Fibroblast of skin of back (primary cell): ENCODE results near the gene POLG.
A peak's percentile ranks its signal among the peaks of the same experiment; 100 is the strongest.

Source experiments
- DNase-seq: peaks from one replicate; pipeline ENCODE4 v3.0.0-alpha.2; 2013

Gene POLG

GRCh38 chr15:89326316-89326715, 8.3 kb downstream of the POLG start:
- no peak for DNase-seq

- no peak for DNase-seq
Observed at GRCh38 chr15:89325039-89325803, 9.4 kb downstream of the POLG start.

- DNase-seq = no peak
Observed at GRCh38 chr15:89323825-89324224, 10.8 kb downstream of the POLG start.

- no peak for DNase-seq
Observed at GRCh38 chr15:89322822-89323221, 11.8 kb downstream of the POLG start.

GRCh38 chr15:89321521-89322410, 12.9 kb downstream of the POLG start:
- no peak for DNase-seq

GRCh38 chr15:89320200-89320599, 14.4 kb downstream of the POLG start:
- no peak for DNase-seq

GRCh38 chr15:89319678-89320077, 14.9 kb downstream of the POLG start:
- DNase-seq = no peak

GRCh38 chr15:89317186-89317720, 17.4 kb downstream of the POLG start:
- DNase-seq = no peak

- DNase-seq = no peak
Observed at GRCh38 chr15:89316504-89316903, 18.1 kb downstream of the POLG start.

GRCh38 chr15:89315375-89315929, 19.2 kb downstream of the POLG start:
- DNase-seq = no peak

GRCh38 chr15:89309993-89310392, 24.6 kb downstream of the POLG start:
- DNase-seq = no peak

GRCh38 chr15:89308236-89308635, 26.4 kb downstream of the POLG start:
- DNase-seq = no peak

- DNase-seq = peak; percentile 78
Observed at GRCh38 chr15:89307791-89308190, 26.8 kb downstream of the POLG start.

- DNase-seq = peak; percentile 55
Observed at GRCh38 chr15:89307046-89307587, 27.5 kb downstream of the POLG start.

- no peak for DNase-seq
Observed at GRCh38 chr15:89305395-89305794, 29.2 kb downstream of the POLG start.

- peak; percentile 22 for DNase-seq
Observed at GRCh38 chr15:89303986-89304385, 30.6 kb downstream of the POLG start.

GRCh38 chr15:89301304-89302089, 33.1 kb downstream of the POLG start:
- no peak for DNase-seq

GRCh38 chr15:89299896-89300295, 34.7 kb downstream of the POLG start:
- peak; percentile 27 for DNase-seq

GRCh38 chr15:89293012-89293411, 41.6 kb downstream of the POLG start:
- DNase-seq = no peak

- DNase-seq = no peak
Observed at GRCh38 chr15:89291934-89292438, 42.6 kb downstream of the POLG start.

- no peak for DNase-seq
Observed at GRCh38 chr15:89283201-89283600, 51.4 kb downstream of the POLG start.

- no peak for DNase-seq
Observed at GRCh38 chr15:89282631-89283030, 52.0 kb downstream of the POLG start.
